Central memory CD8-positive, alpha-beta T cell (primary cell): ENCODE results near the gene OCLN.
"Not testable (repeated sequence)": the region's sequence is repeated elsewhere in the genome, so short reads cannot be mapped to it uniquely, and the experiment has no call there.

Experiments used
- ATAC-seq: fragments of 150-1000 bp; cut with Tn5 transposase; replicated peaks from 2 replicates; pipeline ENCODE4 v1.10.0; 2022; ENCODE audit warnings: mild to moderate bottlenecking, moderate FRiP score, moderate number of reproducible peaks; ENCODE audit not compliant: poor library complexity, severe bottlenecking; ENCODE audit errors: extremely low read depth
- DNase-seq, 2 donors: peaks; one replicate each; pipeline ENCODE4 v3.0.0; 2021; ENCODE audit warnings: low spot score in 2 of 2
- H3K27ac Mint-ChIP-seq: one replicate; pipeline ENCODE4 v1.8.0; 2022; ENCODE audit warnings: low read depth, mild to moderate bottlenecking, moderate library complexity, mixed read lengths
- H3K27me3 Mint-ChIP-seq: one replicate; pipeline ENCODE4 v1.8.0; 2022; ENCODE audit warnings: mixed read lengths
- H3K36me3 Mint-ChIP-seq: one replicate; pipeline ENCODE4 v1.8.0; 2022; ENCODE audit warnings: mild to moderate bottlenecking, moderate library complexity, mixed read lengths; ENCODE audit not compliant: insufficient read depth
- H3K4me1 Mint-ChIP-seq: one replicate; pipeline ENCODE4 v1.8.0; 2022; ENCODE audit warnings: mixed read lengths
- H3K4me3 Mint-ChIP-seq: one replicate; pipeline ENCODE4 v1.8.0; 2022; ENCODE audit warnings: mild to moderate bottlenecking, moderate library complexity, mixed read lengths
- H3K9me3 Mint-ChIP-seq: one replicate; pipeline ENCODE4 v1.8.0; 2022; ENCODE audit warnings: mixed read lengths

The OCLN gene

DNA sequence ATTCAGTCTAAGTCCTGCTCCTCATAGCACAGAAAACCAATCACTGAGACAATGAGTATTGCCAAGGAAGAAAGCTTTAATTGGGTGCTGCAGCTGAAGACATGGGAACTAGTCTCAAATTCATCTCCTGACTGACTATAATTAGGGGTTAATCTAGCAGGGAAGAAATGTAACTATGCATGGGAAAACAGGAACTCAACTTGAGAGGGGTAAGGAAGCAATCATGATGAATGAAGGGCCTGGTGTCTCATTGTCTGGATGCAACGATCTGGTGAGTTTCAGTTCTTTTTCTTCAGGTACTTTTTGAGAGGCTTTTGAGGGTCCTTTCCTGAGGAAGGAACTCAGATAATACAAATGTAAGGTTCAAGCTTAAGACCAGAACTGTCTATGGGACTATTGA, 24.0 kb upstream of the OCLN start:
- no peak overlapping the region for H3K27ac Mint-ChIP-seq

GRCh38 chr5:69471516-69471915, 21.1 kb upstream of the OCLN start:
- not testable (repeated sequence) for H3K4me1 Mint-ChIP-seq, DNase-seq, H3K36me3 Mint-ChIP-seq, H3K4me3 Mint-ChIP-seq, H3K9me3 Mint-ChIP-seq, ATAC-seq, H3K27ac Mint-ChIP-seq
- H3K27me3 Mint-ChIP-seq = peaks cover 12% of the 10 kb centered on the region

More for the DNA sequence above, 24.0 kb upstream of the OCLN start:
- Mint-ChIP-seq H3K9me3 (peaks cover 8% of the 10 kb centered on the region), H3K27me3 (peaks cover 12% of the 10 kb centered on the region), H3K4me3 (no peak overlapping the region), H3K36me3 (peaks cover 3% of the 10 kb centered on the region), H3K4me1 (no peaks in the 10 kb centered on the region)
- DNase-seq (no peak), ATAC-seq (no peak)

GRCh38 chr5:69472535-69473143, 20.0 kb upstream of the OCLN start:
- H3K36me3 Mint-ChIP-seq, DNase-seq, H3K27ac Mint-ChIP-seq, H3K4me1 Mint-ChIP-seq, ATAC-seq, H3K4me3 Mint-ChIP-seq, H3K9me3 Mint-ChIP-seq: not testable (repeated sequence)
- H3K27me3 Mint-ChIP-seq = peaks cover 12% of the 10 kb centered on the region

- Mint-ChIP-seq H3K27ac (no peak overlapping the region), H3K36me3 (no peaks in the 10 kb centered on the region), H3K9me3 (no peaks in the 10 kb centered on the region), H3K4me1 (no peaks in the 10 kb centered on the region), H3K27me3 (no peaks in the 10 kb centered on the region), H3K4me3 (no peak overlapping the region)
- no peak for ATAC-seq
- no peak for DNase-seq
Observed at GRCh38 chr5:69477170-69477569, 15.4 kb upstream of the OCLN start.

DNA sequence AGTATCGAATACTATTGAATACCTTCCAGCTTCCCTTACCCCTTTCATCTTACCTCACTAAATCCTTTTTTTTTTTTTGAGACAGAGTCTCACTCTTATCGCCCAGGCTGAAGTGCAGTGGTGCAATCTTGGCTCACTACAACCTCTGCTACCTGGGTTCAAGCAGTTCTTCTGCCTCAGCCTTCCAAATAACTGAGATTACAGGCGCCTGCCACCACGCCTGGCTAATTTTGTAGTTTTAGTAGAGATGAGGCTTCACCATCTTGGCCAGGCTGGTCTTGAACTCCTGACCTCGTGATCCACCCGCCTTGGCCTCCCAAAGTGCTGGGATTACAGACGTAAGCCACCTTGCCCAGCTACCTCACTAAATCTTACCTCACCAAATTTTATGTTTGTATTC, 14.3 kb upstream of the OCLN start:
- H3K27ac Mint-ChIP-seq, H3K9me3 Mint-ChIP-seq, H3K4me1 Mint-ChIP-seq, H3K36me3 Mint-ChIP-seq, H3K4me3 Mint-ChIP-seq, H3K27me3 Mint-ChIP-seq, DNase-seq, ATAC-seq: not testable (repeated sequence)

GRCh38 chr5:69484891-69485290, 7.7 kb upstream of the OCLN start:
- H3K9me3 Mint-ChIP-seq = no peaks in the 10 kb centered on the region
- H3K36me3 Mint-ChIP-seq = no peaks in the 10 kb centered on the region
- H3K27ac Mint-ChIP-seq = no peak overlapping the region
- peaks cover 37% of the 10 kb centered on the region for H3K27me3 Mint-ChIP-seq
- no peaks in the 10 kb centered on the region for H3K4me1 Mint-ChIP-seq
- no peak overlapping the region for H3K4me3 Mint-ChIP-seq
- DNase-seq = no peak
- no peak for ATAC-seq

DNA sequence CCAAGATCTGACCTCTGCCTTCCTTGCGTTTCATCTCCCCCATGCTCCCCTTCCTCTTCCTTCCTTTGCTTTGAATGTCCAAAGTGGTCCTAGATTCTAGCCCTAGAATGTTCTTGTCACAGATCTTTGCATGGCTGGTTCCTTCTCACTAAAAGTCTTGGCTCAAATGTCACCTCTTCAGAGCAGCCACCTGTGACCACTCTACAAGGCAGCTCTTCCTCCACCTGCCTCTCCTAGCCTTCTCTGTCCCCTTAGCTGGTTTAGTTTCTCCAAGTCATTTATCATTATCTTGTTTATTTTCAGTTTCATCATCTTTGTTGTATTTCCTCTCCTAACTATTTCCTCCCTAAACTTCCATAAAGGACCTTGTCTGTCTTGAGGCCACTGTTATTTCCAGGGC, 7.1 kb upstream of the OCLN start:
- Mint-ChIP-seq H3K27me3 (peaks cover 43% of the 10 kb centered on the region), H3K9me3 (no peaks in the 10 kb centered on the region), H3K36me3 (no peaks in the 10 kb centered on the region), H3K4me3 (no peak overlapping the region), H3K27ac (no peak overlapping the region), H3K4me1 (no peaks in the 10 kb centered on the region)
- DNase-seq = no peak
- ATAC-seq = no peak

- Mint-ChIP-seq H3K27ac (no peak overlapping the region), H3K4me1 (peaks cover 6% of the 10 kb centered on the region), H3K36me3 (peaks cover 2% of the 10 kb centered on the region), H3K27me3 (peaks cover 74% of the 10 kb centered on the region), H3K4me3 (no peak overlapping the region), H3K9me3 (no peaks in the 10 kb centered on the region)
- DNase-seq (no peak), ATAC-seq (no peak)
Observed at GRCh38 chr5:69489246-69489645, 3.3 kb upstream of the OCLN start.

DNA sequence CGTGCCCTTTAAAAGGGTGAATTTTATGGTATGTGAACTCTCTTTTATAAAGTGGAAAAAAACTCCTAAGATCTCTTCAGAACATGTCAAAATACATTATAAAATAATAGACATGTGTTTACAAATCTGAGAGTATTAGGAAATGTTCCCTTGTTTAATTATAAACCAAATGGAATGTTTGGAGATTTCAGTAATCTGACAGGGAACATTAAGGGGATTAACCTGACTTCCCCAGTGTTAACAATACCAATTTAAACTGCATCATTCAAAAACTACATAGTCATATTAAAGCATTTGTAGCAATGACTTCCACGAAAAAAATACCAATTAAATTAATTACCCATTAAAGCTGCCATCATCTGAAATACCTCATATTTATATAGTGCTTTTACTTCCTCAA, 1.6 kb upstream of the OCLN start:
- peaks cover 2% of the 10 kb centered on the region for H3K36me3 Mint-ChIP-seq
- ATAC-seq (no peak), DNase-seq (no peak)
- no peak overlapping the region for H3K4me3 Mint-ChIP-seq
- H3K9me3 Mint-ChIP-seq = no peaks in the 10 kb centered on the region
- no peak overlapping the region for H3K27ac Mint-ChIP-seq
- H3K4me1 Mint-ChIP-seq = peaks cover 6% of the 10 kb centered on the region
- H3K27me3 Mint-ChIP-seq = peaks cover 81% of the 10 kb centered on the region

DNA sequence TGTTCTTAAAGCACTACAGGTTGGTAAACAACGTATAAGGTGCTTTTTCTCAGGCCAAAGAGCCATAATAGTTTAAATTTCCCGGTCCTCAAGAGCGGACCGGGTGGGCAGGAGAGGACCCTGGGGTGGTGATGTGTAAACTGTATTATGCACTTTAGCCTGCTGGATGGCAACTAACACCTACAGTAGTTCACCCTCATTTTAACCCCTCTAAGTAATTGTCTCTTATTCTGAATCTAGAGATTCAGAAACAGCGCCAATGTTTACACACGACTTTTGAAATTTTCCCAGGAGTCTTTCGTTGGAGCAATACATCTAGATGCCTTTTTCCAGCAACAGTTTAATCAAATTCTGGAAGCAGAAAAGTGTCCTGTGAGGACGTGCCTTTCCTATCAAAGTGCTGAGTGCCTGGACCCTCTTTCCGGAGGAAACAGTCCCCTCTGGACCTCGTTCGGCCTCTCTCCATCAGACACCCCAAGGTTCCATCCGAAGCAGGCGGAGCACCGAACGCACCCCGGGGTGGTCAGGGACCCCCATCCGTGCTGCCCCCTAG, 676 bp upstream of the OCLN start:
- Mint-ChIP-seq H3K4me1 (peaks cover 6% of the 10 kb centered on the region), H3K27ac (no peak overlapping the region), H3K36me3 (peaks cover 2% of the 10 kb centered on the region), H3K9me3 (no peaks in the 10 kb centered on the region), H3K4me3 (peak overlapping the region; percentile 58), H3K27me3 (peaks cover 81% of the 10 kb centered on the region)
- ATAC-seq = no peak
- DNase-seq = no peak

GRCh38 chr5:69492923-69493395, 369 bp downstream of the OCLN start:
- peaks cover 2% of the 10 kb centered on the region for H3K36me3 Mint-ChIP-seq
- DNase-seq = no peak
- H3K9me3 Mint-ChIP-seq = no peaks in the 10 kb centered on the region
- no peak overlapping the region for H3K27ac Mint-ChIP-seq
- peak overlapping the region; percentile 58 for H3K4me3 Mint-ChIP-seq
- peaks cover 6% of the 10 kb centered on the region for H3K4me1 Mint-ChIP-seq
- no peak for ATAC-seq
- peaks cover 82% of the 10 kb centered on the region for H3K27me3 Mint-ChIP-seq

- DNase-seq = no peak
- Mint-ChIP-seq H3K4me1 (peaks cover 6% of the 10 kb centered on the region), H3K9me3 (no peaks in the 10 kb centered on the region), H3K27ac (no peak overlapping the region), H3K27me3 (peaks cover 80% of the 10 kb centered on the region), H3K36me3 (peaks cover 2% of the 10 kb centered on the region), H3K4me3 (peak overlapping the region; percentile 58)
- no peak for ATAC-seq
Observed at GRCh38 chr5:69493396-69494133, 975 bp downstream of the OCLN start.

GRCh38 chr5:69494452-69494851, 1.9 kb downstream of the OCLN start:
- Mint-ChIP-seq H3K36me3 (peaks cover 2% of the 10 kb centered on the region), H3K9me3 (no peaks in the 10 kb centered on the region), H3K4me1 (peaks cover 6% of the 10 kb centered on the region), H3K4me3 (peak overlapping the region; percentile 58), H3K27me3 (peaks cover 71% of the 10 kb centered on the region), H3K27ac (no peak overlapping the region)
- DNase-seq = no peak
- ATAC-seq = no peak
